ENCODE data around the gene CKAP5. TPM values are rescaled to one million over a fixed set of nuclear protein-coding genes. Genes with fewer than 3 reads are reported as not detected.

The CKAP5 gene
- total RNA-seq, 1 donor from 2014 or later, result 101 TPM

- H3K4me1 Mint-ChIP-seq (ENCODE audit: unreplicated experiment), result peaks cover 17% of the 10 kb centered on the region
- no peak overlapping the region for H3K4me3 Mint-ChIP-seq (ENCODE audit: unreplicated experiment)
- H3K36me3 Mint-ChIP-seq (ENCODE audit: unreplicated experiment), result peaks cover 19% of the 10 kb centered on the region
- no peak overlapping the region for H3K27ac Mint-ChIP-seq (ENCODE audit: unreplicated experiment)
- H3K9me3 Mint-ChIP-seq (ENCODE audit: unreplicated experiment), result no peaks in the 10 kb centered on the region
- no peaks in the 10 kb centered on the region for H3K27me3 Mint-ChIP-seq (ENCODE audit: unreplicated experiment)
- DNase-seq (ENCODE audit: extremely low spot score, unreplicated experiment), result no peak
- TF ChIP-seq CTCF (IDR thresholded peaks at IDR 0.05), result no peak
These were observed 139.2 kb downstream of the CKAP5 start for GRCh38 chr11:46706886-46707285.

- H3K4me1 Mint-ChIP-seq (ENCODE audit: unreplicated experiment), result peaks cover 18% of the 10 kb centered on the region
- no peak for DNase-seq (ENCODE audit: extremely low spot score, unreplicated experiment)
- no peaks in the 10 kb centered on the region for H3K27me3 Mint-ChIP-seq (ENCODE audit: unreplicated experiment)
- no peaks in the 10 kb centered on the region for H3K9me3 Mint-ChIP-seq (ENCODE audit: unreplicated experiment)
- H3K27ac Mint-ChIP-seq (ENCODE audit: unreplicated experiment), result no peak overlapping the region
- peaks cover 19% of the 10 kb centered on the region for H3K36me3 Mint-ChIP-seq (ENCODE audit: unreplicated experiment)
- H3K4me3 Mint-ChIP-seq (ENCODE audit: unreplicated experiment), result no peak overlapping the region
- TF ChIP-seq CTCF (IDR thresholded peaks at IDR 0.05), result no peak
These were observed 140.9 kb downstream of the CKAP5 start for GRCh38 chr11:46705070-46705688.

- H3K36me3 Mint-ChIP-seq (ENCODE audit: unreplicated experiment), result peaks cover 14% of the 10 kb centered on the region
- H3K27ac Mint-ChIP-seq (ENCODE audit: unreplicated experiment), result peak overlapping the region; percentile 99
- no peaks in the 10 kb centered on the region for H3K27me3 Mint-ChIP-seq (ENCODE audit: unreplicated experiment)
- TF ChIP-seq CTCF (IDR thresholded peaks at IDR 0.05), result no peak
- H3K9me3 Mint-ChIP-seq (ENCODE audit: unreplicated experiment), result no peaks in the 10 kb centered on the region
- no peak for DNase-seq (ENCODE audit: extremely low spot score, unreplicated experiment)
- H3K4me3 Mint-ChIP-seq (ENCODE audit: unreplicated experiment), result peak overlapping the region; percentile 94
- peaks cover 53% of the 10 kb centered on the region for H3K4me1 Mint-ChIP-seq (ENCODE audit: unreplicated experiment)
These were observed 144.9 kb downstream of the CKAP5 start for GRCh38 chr11:46701078-46701654.

- DNase-seq (ENCODE audit: extremely low spot score, unreplicated experiment), result peak; percentile 98
- no peak for TF ChIP-seq CTCF (IDR thresholded peaks at IDR 0.05)
- Mint-ChIP-seq H3K27me3 (ENCODE audit: unreplicated experiment) (no peaks in the 10 kb centered on the region), H3K4me3 (ENCODE audit: unreplicated experiment) (peak within 1 kb of the TSS; percentile 94), H3K27ac (ENCODE audit: unreplicated experiment) (peak within 1 kb of the TSS; percentile 99), H3K36me3 (ENCODE audit: unreplicated experiment) (peaks cover 16% of the 10 kb centered on the region), H3K9me3 (ENCODE audit: unreplicated experiment) (no peaks in the 10 kb centered on the region), H3K4me1 (ENCODE audit: unreplicated experiment) (peaks cover 58% of the 10 kb centered on the region)
These were observed 145.6 kb downstream of the CKAP5 start, which contains the start of the genes ARHGAP1 and ZNF408 for GRCh38 chr11:46700241-46701077. Gene ARHGAP1, minus strand, starts transcription at chr11:46700619. Its CDS starts 4,512 bp downstream, at chr11:46696107. Gene ZNF408, plus strand, starts transcription at chr11:46701031. Its CDS starts 17 bp downstream, at chr11:46701048.

- TF ChIP-seq CTCF (IDR thresholded peaks at IDR 0.05), result no peak
- H3K27me3 Mint-ChIP-seq (ENCODE audit: unreplicated experiment), result no peaks in the 10 kb centered on the region
- peaks cover 21% of the 10 kb centered on the region for H3K36me3 Mint-ChIP-seq (ENCODE audit: unreplicated experiment)
- peak overlapping the region; percentile 94 for H3K4me3 Mint-ChIP-seq (ENCODE audit: unreplicated experiment)
- H3K27ac Mint-ChIP-seq (ENCODE audit: unreplicated experiment), result peak overlapping the region; percentile 64
- peaks cover 66% of the 10 kb centered on the region for H3K4me1 Mint-ChIP-seq (ENCODE audit: unreplicated experiment)
- no peaks in the 10 kb centered on the region for H3K9me3 Mint-ChIP-seq (ENCODE audit: unreplicated experiment)
- DNase-seq (ENCODE audit: extremely low spot score, unreplicated experiment), result no peak
These were observed 147.5 kb downstream of the CKAP5 start for GRCh38 chr11:46698597-46698996.
